GM12878 (cell line): Measurements from ENCODE around the gene SMARCAD1. TPM values are rescaled to one million over a fixed set of nuclear protein-coding genes. Genes with fewer than 3 reads are reported as not detected.
"Not testable (repeated sequence)": the region's sequence is repeated elsewhere in the genome, so short reads cannot be mapped to it uniquely, and the experiment has no call there.

Source experiments
- ATAC-seq: fragments of 200-7000 bp; cut with Tn5 transposase; 3 replicates; pipeline ENCODE4 v1.9.1; 2020; ENCODE audit warnings: mild to moderate bottlenecking, moderate library complexity
- BruUV-seq: library from RNA; stranded (reverse); fragments of 400-500 nt; replicated peaks from 2 replicates; lab custom pipeline; 2021; lab: Mats Ljungman, UMichigan
- CTCF ChIA-PET: fragments of 300-600 bp; sonication (Branson Sonifier 250); formaldehyde crosslinking; extraction: SDS; loops from one replicate; lab custom pipeline; 2021; ENCODE audit warnings: inconsistent platforms; lab: Yijun Ruan, JAX
- POLR2A ChIA-PET: fragments of 350-600 bp; formaldehyde crosslinking; extraction: SDS; loops from one replicate; lab custom pipeline; 2021; ENCODE audit warnings: inconsistent platforms; lab: Charles Lee
- RAD21 ChIA-PET: fragments of 300-600 bp; sonication (Branson Sonifier 250); formaldehyde crosslinking; loops from one replicate; lab custom pipeline; 2023; ENCODE audit warnings: antibody characterized with exemption; ENCODE audit not compliant: unreplicated experiment; lab: Charles Lee
- SMC1A ChIA-PET: fragments of 300-600 bp; sonication (Branson Sonifier 250); formaldehyde crosslinking; loops from one replicate; lab custom pipeline; 2023; ENCODE audit not compliant: unreplicated experiment, uncharacterized antibody; lab: Charles Lee
- DNase-seq: peaks from one replicate; pipeline ENCODE4 v3.0.0-alpha.2; 2011; ENCODE audit warnings: low read depth, low spot score
- FAIRE-seq: peaks from 3 replicates; lab custom pipeline; 2011; peaks lifted over from hg19 to GRCh38; lab: Jason Lieb, UNC
- H2AFZ ChIP-seq: 2 replicates; pipeline ENCODE4 v1.6.0; 2011; ENCODE audit warnings: low read depth, low read length, control low read depth; ENCODE audit not compliant: control insufficient read depth
- H3K27ac ChIP-seq: 2 replicates; pipeline ENCODE4 v1.5.1; 2011; ENCODE audit warnings: control low read depth; ENCODE audit not compliant: control insufficient read depth, insufficient read depth
- H3K27me3 ChIP-seq, 2 experiments: replicated peaks in 1 of 2; 2 replicates each; pipeline versions ENCODE4 v1.6.0 to v1.6.1; 2011; ENCODE audit warnings: low read length in 1 of 2; ENCODE audit not compliant: control insufficient read depth in 2 of 2, insufficient read depth in 2 of 2
- H3K36me3 ChIP-seq, 2 experiments: 2 replicates each; pipeline ENCODE4 v1.5.1; 2011; ENCODE audit warnings: low read length in 1 of 2; ENCODE audit not compliant: control insufficient read depth in 2 of 2, insufficient read depth in 2 of 2
- H3K4me1 ChIP-seq: 2 replicates; pipeline ENCODE4 v1.6.1; 2011; ENCODE audit warnings: mild to moderate bottlenecking, low read length, moderate library complexity, mixed read lengths; ENCODE audit not compliant: control insufficient read depth, insufficient read depth
- H3K4me2 ChIP-seq: 2 replicates; pipeline ENCODE4 v1.6.0; 2011; ENCODE audit warnings: control low read depth; ENCODE audit not compliant: control insufficient read depth, insufficient read depth
- H3K4me3 ChIP-seq: fragments of 200-600 bp; sonication (generic); 2 replicates; pipeline ENCODE4 v1.5.1; 2016
- H3K79me2 ChIP-seq: 2 replicates; pipeline ENCODE4 v1.6.0; 2011; ENCODE audit warnings: low read length; ENCODE audit not compliant: control insufficient read depth, insufficient read depth
- H3K9ac ChIP-seq: 2 replicates; pipeline ENCODE4 v1.8.0; 2011; ENCODE audit warnings: low read length, control low read depth, mixed read lengths; ENCODE audit not compliant: control insufficient read depth, insufficient read depth
- H3K9me3 ChIP-seq: replicated peaks from 3 replicates; pipeline ENCODE4 v1.5.1; 2011; ENCODE audit warnings: mild to moderate bottlenecking, low read length; ENCODE audit not compliant: control insufficient read depth, insufficient read depth
- H4K20me1 ChIP-seq: 2 replicates; pipeline ENCODE4 v1.6.0; 2011; ENCODE audit not compliant: control insufficient read depth, insufficient read depth
- CEBPB ChIP-seq, 2 experiments: fragments of 150-350 bp in 1 of 2; IDR thresholded peaks; 2 replicates each; pipeline ENCODE4 v1.6.1; 2012 to 2014; ENCODE audit warnings: low read depth in 2 of 2, low read length in 2 of 2, borderline replicate concordance in 1 of 2, inconsistent platforms in 1 of 2
- CTCF ChIP-seq, 3 experiments: IDR thresholded peaks in 2 of 3; conservative IDR thresholded peaks in 1 of 3; 2 replicates each; pipeline ENCODE4 v1.5.1; 2011; ENCODE audit warnings: low read depth in 3 of 3, low read length in 3 of 3, mild to moderate bottlenecking in 3 of 3, control low read depth in 2 of 3, moderate library complexity in 2 of 3, inconsistent platforms in 1 of 3, mixed read lengths in 1 of 3; ENCODE audit not compliant: control insufficient read depth in 2 of 3, insufficient read depth in 1 of 3; ENCODE audit errors: extremely low read depth in 1 of 3
- FOXK2 ChIP-seq: fragments of 450-650 bp; IDR thresholded peaks from 2 replicates; pipeline ENCODE4 v1.6.1; 2017; ENCODE audit warnings: mild to moderate bottlenecking, moderate library complexity
- HCFC1 ChIP-seq: fragments of 150-350 bp; IDR thresholded peaks from 2 replicates; pipeline ENCODE4 v1.6.1; 2014; ENCODE audit warnings: low read length
- MAX ChIP-seq: IDR thresholded peaks from 2 replicates; pipeline ENCODE4 v1.6.1; 2012; ENCODE audit warnings: low read depth, low read length, improper control_type of control experiment
- NFIC ChIP-seq: IDR thresholded peaks from 2 replicates; pipeline ENCODE4 v1.6.1; 2012; ENCODE audit warnings: low read depth, mild to moderate bottlenecking, inconsistent platforms, low read length, moderate library complexity
- YBX1 ChIP-seq: fragments of 450-650 bp; IDR thresholded peaks from 2 replicates; pipeline ENCODE4 v1.6.1; 2016; ENCODE audit warnings: antibody characterized with exemption
- WGBS: methylation state at CpG from one replicate; pipeline ENCODE4 v1.1.6; 2016; ENCODE audit warnings: low lambda C conversion rate; ENCODE audit not compliant: insufficient replicate concordance, insufficient coverage; ENCODE audit errors: missing lambda C conversion rate; 5-methylcytosine and 5-hydroxymethylcytosine counted together
- in situ Hi-C: fragments of 300-500 bp; cut with MboI; formaldehyde crosslinking; loops from 9 replicates; pipeline ENCODE4 v1.14.3; 2018; ENCODE audit warnings: mixed read lengths
- intact Hi-C: fragments of 100-400 bp; cut with micrococcal nuclease; formaldehyde crosslinking; loops from one replicate; pipeline ENCODE4 v1.14.2; 2022; ENCODE audit not compliant: unreplicated experiment
- polyA plus RNA-seq, 11 experiments: library from polyadenylated mRNA; depleted of rRNA in 4 of 11; unstranded in 6 of 11; stranded (reverse) in 5 of 11; fragments of >200 nt; fragmentation: Nextera tagmentation in 4 of 11; fragmentation: Illumina TruSeq in 1 of 11; extraction: Ambion mirVana in 4 of 11; extraction: Trizol in 1 of 11; gene quantifications; 1 replicate in 1 of 11; 2 replicates in 10 of 11; pipeline versions ENCODE4 v1.2.1 to v1.2.3, GENCODE V29; 2011 to 2016; ENCODE audit warnings: inconsistent platforms in 2 of 11, missing spikeins in 2 of 11, low read depth in 1 of 11
- total RNA-seq, 4 experiments: library from RNA; depleted of rRNA in 3 of 4; stranded (reverse); fragments of >200 nt in 3 of 4; fragmentation: Illumina TruSeq in 1 of 4; extraction: Trizol in 1 of 4; gene quantifications; 2 replicates each; pipeline versions ENCODE4 v1.2.1 to v1.2.3, GENCODE V29; 2013 to 2021

Gene SMARCAD1
- total and polyA plus RNA-seq, 10 of the 15 experiments (the other 5 are each of a cell fraction or from before 2014, with no cell fraction given): 7.6 to 41.2 (median 27.7) TPM

GRCh38 chr4:94307231-94307871 is 99.7 kb downstream of the SMARCAD1 start:
- CTCF ChIA-PET: interaction anchor here (3.3 kb wide), 1 partner anchor 83 kb away, joined by 20 read pairs; no protein-coding TSS in a partner anchor
- in situ Hi-C loops (no loop called here), intact Hi-C loops (loop anchor here (5.0 kb wide), 1 partner anchor 515 kb away; no protein-coding TSS in a partner anchor)
- DNase-seq (no peak), FAIRE-seq (no peak), ATAC-seq (no peak)
- Histone ChIP-seq H3K4me2 (no peak overlapping the region), H3K79me2 (no peaks in the 10 kb centered on the region), H3K36me3 (no peaks in the 10 kb centered on the region), H4K20me1 (no peaks in the 10 kb centered on the region), H3K4me3 (no peak overlapping the region), H3K27me3 (no peaks in the 10 kb centered on the region), H2AFZ (no peak overlapping the region), H3K4me1 (no peaks in the 10 kb centered on the region), H3K9ac (no peak overlapping the region), H3K27ac (no peak overlapping the region), H3K9me3 (no peaks in the 10 kb centered on the region)
- SMC1A ChIA-PET: no interaction called here
- BruUV-seq: no TSS peak
- WGBS: 58% methylated on average over 4 of the region's 4 CpGs
- POLR2A ChIA-PET: no interaction called here
- RAD21 ChIA-PET: no interaction called here
- no peak for TF ChIP-seq MAX
- TF ChIP-seq FOXK2: no peak
- TF ChIP-seq HCFC1: no peak
- no peak for TF ChIP-seq YBX1
- TF ChIP-seq CTCF (IDR thresholded peaks at IDR 0.05 in 2 of 3, conservative IDR thresholded peaks at IDR 0.05 in 1 of 3; ENCODE audit: control insufficient read depth in 2 of 3, extremely low read depth in 1 of 3, insufficient read depth in 1 of 3, low read depth in 3 of 3, low read length in 3 of 3): no peak
- TF ChIP-seq CEBPB (IDR thresholded peaks at IDR 0.05; ENCODE audit: borderline replicate concordance in 1 of 2, low read depth in 2 of 2, low read length in 2 of 2): no peak
- no peak for TF ChIP-seq NFIC

GRCh38 chr4:94319927-94320326 is 112.3 kb downstream of the SMARCAD1 start:
- H4K20me1 ChIP-seq, H3K4me2 ChIP-seq, H3K4me1 ChIP-seq, H3K36me3 ChIP-seq, in situ Hi-C loops, H2AFZ ChIP-seq, ATAC-seq, H3K27me3 ChIP-seq, FAIRE-seq, H3K9ac ChIP-seq, RAD21 ChIA-PET, H3K79me2 ChIP-seq, BruUV-seq, H3K4me3 ChIP-seq, intact Hi-C loops, POLR2A ChIA-PET, H3K27ac ChIP-seq, SMC1A ChIA-PET, DNase-seq, CTCF ChIA-PET, H3K9me3 ChIP-seq: not testable (repeated sequence)
